Measurements from ENCODE around the gene BCL2L11.

DNA sequence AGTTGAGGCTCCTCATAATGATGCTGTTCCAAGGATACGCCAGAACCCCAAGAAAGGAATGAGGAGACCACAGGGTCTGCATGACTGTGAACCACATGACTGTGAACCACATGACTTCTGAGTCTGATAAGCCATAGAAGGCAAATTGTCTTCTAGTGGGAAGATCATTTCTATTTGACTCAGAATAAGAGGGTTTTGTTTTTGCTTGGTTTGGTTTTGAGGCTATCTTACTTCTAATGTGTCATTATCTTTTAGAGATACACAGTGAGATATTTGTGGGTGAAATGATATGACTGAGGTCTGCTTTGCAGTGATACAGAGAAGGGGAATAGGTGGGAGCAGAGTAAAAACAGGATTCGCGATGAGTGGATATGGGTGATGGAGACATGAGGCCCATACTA is 28.9 kb upstream of the BCL2L11 start:
- TF ChIP-seq, protein P1, sequence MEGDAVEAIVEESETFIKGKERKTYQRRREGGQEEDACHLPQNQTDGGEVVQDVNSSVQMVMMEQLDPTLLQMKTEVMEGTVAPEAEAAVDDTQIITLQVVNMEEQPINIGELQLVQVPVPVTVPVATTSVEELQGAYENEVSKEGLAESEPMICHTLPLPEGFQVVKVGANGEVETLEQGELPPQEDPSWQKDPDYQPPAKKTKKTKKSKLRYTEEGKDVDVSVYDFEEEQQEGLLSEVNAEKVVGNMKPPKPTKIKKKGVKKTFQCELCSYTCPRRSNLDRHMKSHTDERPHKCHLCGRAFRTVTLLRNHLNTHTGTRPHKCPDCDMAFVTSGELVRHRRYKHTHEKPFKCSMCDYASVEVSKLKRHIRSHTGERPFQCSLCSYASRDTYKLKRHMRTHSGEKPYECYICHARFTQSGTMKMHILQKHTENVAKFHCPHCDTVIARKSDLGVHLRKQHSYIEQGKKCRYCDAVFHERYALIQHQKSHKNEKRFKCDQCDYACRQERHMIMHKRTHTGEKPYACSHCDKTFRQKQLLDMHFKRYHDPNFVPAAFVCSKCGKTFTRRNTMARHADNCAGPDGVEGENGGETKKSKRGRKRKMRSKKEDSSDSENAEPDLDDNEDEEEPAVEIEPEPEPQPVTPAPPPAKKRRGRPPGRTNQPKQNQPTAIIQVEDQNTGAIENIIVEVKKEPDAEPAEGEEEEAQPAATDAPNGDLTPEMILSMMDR (IDR thresholded peaks at IDR 0.05 in 2 of 3, conservative IDR thresholded peaks at IDR 0.05 in 1 of 3; ENCODE audit: insufficient read depth in 2 of 3, low read depth in 1 of 3, low read length in 3 of 3): no peak
- TF ChIP-seq FOS (IDR thresholded peaks at IDR 0.05; ENCODE audit: extremely low read depth, insufficient read length) (no peak), EHMT2 (IDR thresholded peaks at IDR 0.05) (no peak), FOXK1 (CRISPR knock-in tag; IDR thresholded peaks at IDR 0.05; ENCODE audit: borderline replicate concordance) (no peak), RBBP5 (IDR thresholded peaks at IDR 0.05; ENCODE audit: borderline replicate concordance, insufficient read depth, low read length, poor library complexity, severe bottlenecking) (no peak), SRSF9 (IDR thresholded peaks at IDR 0.05; ENCODE audit: borderline replicate concordance, low read depth, low read length) (no peak)
- TF ChIP-seq, protein P2, sequence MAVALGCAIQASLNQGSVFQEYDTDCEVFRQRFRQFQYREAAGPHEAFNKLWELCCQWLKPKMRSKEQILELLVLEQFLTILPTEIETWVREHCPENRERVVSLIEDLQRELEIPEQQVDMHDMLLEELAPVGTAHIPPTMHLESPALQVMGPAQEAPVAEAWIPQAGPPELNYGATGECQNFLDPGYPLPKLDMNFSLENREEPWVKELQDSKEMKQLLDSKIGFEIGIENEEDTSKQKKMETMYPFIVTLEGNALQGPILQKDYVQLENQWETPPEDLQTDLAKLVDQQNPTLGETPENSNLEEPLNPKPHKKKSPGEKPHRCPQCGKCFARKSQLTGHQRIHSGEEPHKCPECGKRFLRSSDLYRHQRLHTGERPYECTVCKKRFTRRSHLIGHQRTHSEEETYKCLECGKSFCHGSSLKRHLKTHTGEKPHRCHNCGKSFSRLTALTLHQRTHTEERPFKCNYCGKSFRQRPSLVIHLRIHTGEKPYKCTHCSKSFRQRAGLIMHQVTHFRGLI (CRISPR knock-in tag; IDR thresholded peaks at IDR 0.05): no peak
